GM12878 (cell line): ENCODE data around the gene MARF1. TPM values are rescaled to one million over a fixed set of nuclear protein-coding genes. Genes with fewer than 3 reads are reported as not detected.
A peak's percentile ranks its signal among the peaks of the same experiment; 100 is the strongest.
"Not testable (repeated sequence)": the region's sequence is repeated elsewhere in the genome, so short reads cannot be mapped to it uniquely, and the experiment has no call there.

ENCODE experiments used
- ATAC-seq: fragments of 200-7000 bp; cut with Tn5 transposase; 3 replicates; pipeline ENCODE4 v1.9.1; 2020; ENCODE audit warnings: mild to moderate bottlenecking, moderate library complexity
- BruUV-seq: library from RNA; stranded (reverse); fragments of 400-500 nt; replicated peaks from 2 replicates; lab custom pipeline; 2021; lab: Mats Ljungman, UMichigan
- CTCF ChIA-PET: fragments of 300-600 bp; sonication (Branson Sonifier 250); formaldehyde crosslinking; extraction: SDS; loops from one replicate; lab custom pipeline; 2021; ENCODE audit warnings: inconsistent platforms; lab: Yijun Ruan, JAX
- POLR2A ChIA-PET: fragments of 350-600 bp; formaldehyde crosslinking; extraction: SDS; loops from one replicate; lab custom pipeline; 2021; ENCODE audit warnings: inconsistent platforms; lab: Charles Lee
- RAD21 ChIA-PET: fragments of 300-600 bp; sonication (Branson Sonifier 250); formaldehyde crosslinking; loops from one replicate; lab custom pipeline; 2023; ENCODE audit warnings: antibody characterized with exemption; ENCODE audit not compliant: unreplicated experiment; lab: Charles Lee
- SMC1A ChIA-PET: fragments of 300-600 bp; sonication (Branson Sonifier 250); formaldehyde crosslinking; loops from one replicate; lab custom pipeline; 2023; ENCODE audit not compliant: unreplicated experiment, uncharacterized antibody; lab: Charles Lee
- DNase-seq: peaks from one replicate; pipeline ENCODE4 v3.0.0-alpha.2; 2011; ENCODE audit warnings: low read depth, low spot score
- FAIRE-seq: peaks from 3 replicates; lab custom pipeline; 2011; peaks lifted over from hg19 to GRCh38; lab: Jason Lieb, UNC
- H2AFZ ChIP-seq: 2 replicates; pipeline ENCODE4 v1.6.0; 2011; ENCODE audit warnings: low read depth, low read length, control low read depth; ENCODE audit not compliant: control insufficient read depth
- H3K27ac ChIP-seq: 2 replicates; pipeline ENCODE4 v1.5.1; 2011; ENCODE audit warnings: control low read depth; ENCODE audit not compliant: control insufficient read depth, insufficient read depth
- H3K27me3 ChIP-seq, 2 experiments: replicated peaks in 1 of 2; 2 replicates each; pipeline versions ENCODE4 v1.6.0 to v1.6.1; 2011; ENCODE audit warnings: low read length in 1 of 2; ENCODE audit not compliant: control insufficient read depth in 2 of 2, insufficient read depth in 2 of 2
- H3K36me3 ChIP-seq, 2 experiments: 2 replicates each; pipeline ENCODE4 v1.5.1; 2011; ENCODE audit warnings: low read length in 1 of 2; ENCODE audit not compliant: control insufficient read depth in 2 of 2, insufficient read depth in 2 of 2
- H3K4me1 ChIP-seq: 2 replicates; pipeline ENCODE4 v1.6.1; 2011; ENCODE audit warnings: mild to moderate bottlenecking, low read length, moderate library complexity, mixed read lengths; ENCODE audit not compliant: control insufficient read depth, insufficient read depth
- H3K4me2 ChIP-seq: 2 replicates; pipeline ENCODE4 v1.6.0; 2011; ENCODE audit warnings: control low read depth; ENCODE audit not compliant: control insufficient read depth, insufficient read depth
- H3K4me3 ChIP-seq: fragments of 200-600 bp; sonication (generic); 2 replicates; pipeline ENCODE4 v1.5.1; 2016
- H3K79me2 ChIP-seq: 2 replicates; pipeline ENCODE4 v1.6.0; 2011; ENCODE audit warnings: low read length; ENCODE audit not compliant: control insufficient read depth, insufficient read depth
- H3K9ac ChIP-seq: 2 replicates; pipeline ENCODE4 v1.8.0; 2011; ENCODE audit warnings: low read length, control low read depth, mixed read lengths; ENCODE audit not compliant: control insufficient read depth, insufficient read depth
- H3K9me3 ChIP-seq: replicated peaks from 3 replicates; pipeline ENCODE4 v1.5.1; 2011; ENCODE audit warnings: mild to moderate bottlenecking, low read length; ENCODE audit not compliant: control insufficient read depth, insufficient read depth
- H4K20me1 ChIP-seq: 2 replicates; pipeline ENCODE4 v1.6.0; 2011; ENCODE audit not compliant: control insufficient read depth, insufficient read depth
- ESRRA ChIP-seq: IDR thresholded peaks from 2 replicates; pipeline ENCODE4 v1.6.1; 2012; ENCODE audit warnings: mild to moderate bottlenecking, low read length, improper control_type of control experiment
- FOXK2 ChIP-seq: fragments of 450-650 bp; IDR thresholded peaks from 2 replicates; pipeline ENCODE4 v1.6.1; 2017; ENCODE audit warnings: mild to moderate bottlenecking, moderate library complexity
- NFXL1 ChIP-seq: fragments of 450-650 bp; IDR thresholded peaks from 2 replicates; pipeline ENCODE4 v1.6.1; 2017; ENCODE audit warnings: antibody characterized with exemption, mild to moderate bottlenecking, borderline replicate concordance
- NR2F1 ChIP-seq: fragments of 450-650 bp; conservative IDR thresholded peaks from 2 replicates; pipeline ENCODE4 v1.6.1; 2017; ENCODE audit warnings: mild to moderate bottlenecking
- NRF1 ChIP-seq: conservative IDR thresholded peaks from 2 replicates; pipeline ENCODE4 v1.6.1; 2011; ENCODE audit warnings: mild to moderate bottlenecking, low read depth, low read length, improper control_type of control experiment
- POLR2A ChIP-seq: IDR thresholded peaks from 2 replicates; pipeline ENCODE4 v1.6.1; 2011; ENCODE audit warnings: low read depth, mild to moderate bottlenecking, low read length
- RCOR1 ChIP-seq: conservative IDR thresholded peaks from 2 replicates; pipeline ENCODE4 v1.6.1; 2012; ENCODE audit warnings: low read depth, low read length, improper control_type of control experiment
- SIN3A ChIP-seq: IDR thresholded peaks from 2 replicates; pipeline ENCODE4 v1.6.1; 2012; ENCODE audit warnings: low read depth, low read length, improper control_type of control experiment
- SUZ12 ChIP-seq: fragments of 200-600 bp; sonication (generic); IDR thresholded peaks from one replicate; pipeline ENCODE4 v1.6.1; 2018; ENCODE audit warnings: antibody characterized with exemption, mild to moderate bottlenecking; ENCODE audit not compliant: unreplicated experiment
- ZNF384 ChIP-seq: IDR thresholded peaks from 2 replicates; pipeline ENCODE4 v1.6.1; 2012; ENCODE audit warnings: low read depth, mild to moderate bottlenecking, low read length, improper control_type of control experiment, borderline replicate concordance
- WGBS: methylation state at CpG from one replicate; pipeline ENCODE4 v1.1.6; 2016; ENCODE audit warnings: low lambda C conversion rate; ENCODE audit not compliant: insufficient replicate concordance, insufficient coverage; ENCODE audit errors: missing lambda C conversion rate; 5-methylcytosine and 5-hydroxymethylcytosine counted together
- in situ Hi-C: fragments of 300-500 bp; cut with MboI; formaldehyde crosslinking; loops from 9 replicates; pipeline ENCODE4 v1.14.3; 2018; ENCODE audit warnings: mixed read lengths
- intact Hi-C: fragments of 100-400 bp; cut with micrococcal nuclease; formaldehyde crosslinking; loops from one replicate; pipeline ENCODE4 v1.14.2; 2022; ENCODE audit not compliant: unreplicated experiment
- polyA plus RNA-seq, 11 experiments: library from polyadenylated mRNA; depleted of rRNA in 4 of 11; unstranded in 6 of 11; stranded (reverse) in 5 of 11; fragments of >200 nt; fragmentation: Nextera tagmentation in 4 of 11; fragmentation: Illumina TruSeq in 1 of 11; extraction: Ambion mirVana in 4 of 11; extraction: Trizol in 1 of 11; gene quantifications; 1 replicate in 1 of 11; 2 replicates in 10 of 11; pipeline versions ENCODE4 v1.2.1 to v1.2.3, GENCODE V29; 2011 to 2016; ENCODE audit warnings: inconsistent platforms in 2 of 11, missing spikeins in 2 of 11, low read depth in 1 of 11
- total RNA-seq, 4 experiments: library from RNA; depleted of rRNA in 3 of 4; stranded (reverse); fragments of >200 nt in 3 of 4; fragmentation: Illumina TruSeq in 1 of 4; extraction: Trizol in 1 of 4; gene quantifications; 2 replicates each; pipeline versions ENCODE4 v1.2.1 to v1.2.3, GENCODE V29; 2013 to 2021
- TF ChIP-seq, protein P1 (sequence below): fragments of 450-650 bp; IDR thresholded peaks from 2 replicates; pipeline ENCODE4 v1.6.1; 2016; ENCODE audit warnings: mild to moderate bottlenecking

MARF1 gene
- total and polyA plus RNA-seq, 10 of the 15 experiments (the other 5 are each of a cell fraction or from before 2014, with no cell fraction given): 4.5 to 40.1 (median 14.0) TPM

DNA sequence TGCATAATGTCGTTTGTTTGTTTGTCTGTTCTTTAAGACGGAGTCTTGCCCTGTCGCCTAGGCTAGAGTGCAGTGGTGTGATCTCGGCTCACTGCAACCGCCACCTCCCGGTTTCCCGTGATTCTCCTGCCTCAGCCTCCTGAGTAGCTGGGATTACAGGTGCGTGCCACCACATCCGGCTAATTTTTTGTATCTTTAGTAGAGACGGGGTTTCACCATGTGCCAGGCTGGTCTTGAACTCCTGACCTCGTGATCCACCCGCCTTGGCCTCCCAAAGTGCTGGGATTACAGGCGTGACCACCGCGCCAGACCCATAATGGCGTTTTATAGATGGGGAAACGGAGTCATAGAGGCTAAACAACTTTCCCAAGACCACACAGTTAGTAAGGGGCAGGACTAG is 6.4 kb upstream of the MARF1 start:
- peak overlapping the region; percentile 99 for H3K4me3 ChIP-seq
- CTCF ChIA-PET, SMC1A ChIA-PET, FAIRE-seq, H4K20me1 ChIP-seq, BruUV-seq, ATAC-seq, DNase-seq, H3K9me3 ChIP-seq, intact Hi-C loops, H3K27me3 ChIP-seq, RAD21 ChIA-PET: not testable (repeated sequence)
- TF ChIP-seq, protein P1, sequence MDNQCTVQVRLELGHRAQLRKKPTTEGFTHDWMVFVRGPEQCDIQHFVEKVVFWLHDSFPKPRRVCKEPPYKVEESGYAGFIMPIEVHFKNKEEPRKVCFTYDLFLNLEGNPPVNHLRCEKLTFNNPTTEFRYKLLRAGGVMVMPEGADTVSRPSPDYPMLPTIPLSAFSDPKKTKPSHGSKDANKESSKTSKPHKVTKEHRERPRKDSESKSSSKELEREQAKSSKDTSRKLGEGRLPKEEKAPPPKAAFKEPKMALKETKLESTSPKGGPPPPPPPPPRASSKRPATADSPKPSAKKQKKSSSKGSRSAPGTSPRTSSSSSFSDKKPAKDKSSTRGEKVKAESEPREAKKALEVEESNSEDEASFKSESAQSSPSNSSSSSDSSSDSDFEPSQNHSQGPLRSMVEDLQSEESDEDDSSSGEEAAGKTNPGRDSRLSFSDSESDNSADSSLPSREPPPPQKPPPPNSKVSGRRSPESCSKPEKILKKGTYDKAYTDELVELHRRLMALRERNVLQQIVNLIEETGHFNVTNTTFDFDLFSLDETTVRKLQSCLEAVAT: 0 out of 2 replicates have a peak, but pooled peaks have one; percentile 45
- H3K36me3 ChIP-seq: peaks cover 0 to 12% of the 10 kb centered on the region in 2 experiments; a peak in 2 of 4 replicates
- H2AFZ ChIP-seq: peak overlapping the region; percentile 77
- peaks cover 35% of the 10 kb centered on the region for H3K4me1 ChIP-seq
- peak overlapping the region; percentile 69 for H3K9ac ChIP-seq
- peaks cover 41% of the 10 kb centered on the region for H3K79me2 ChIP-seq
- in situ Hi-C loops: loop anchor here (25.0 kb wide), 1 partner anchor 1012 kb away; the partner anchor contains the start of genes BFAR and PARN
- H3K27ac ChIP-seq: peak overlapping the region; percentile 79
- 72% methylated on average over 17 of the region's 17 CpGs for WGBS
- peak overlapping the region; percentile 78 for H3K4me2 ChIP-seq
- POLR2A ChIA-PET: interaction anchor here (1.0 kb wide), 1 partner anchor 9 kb away, joined by 4 read pairs; no protein-coding TSS in a partner anchor

DNA sequence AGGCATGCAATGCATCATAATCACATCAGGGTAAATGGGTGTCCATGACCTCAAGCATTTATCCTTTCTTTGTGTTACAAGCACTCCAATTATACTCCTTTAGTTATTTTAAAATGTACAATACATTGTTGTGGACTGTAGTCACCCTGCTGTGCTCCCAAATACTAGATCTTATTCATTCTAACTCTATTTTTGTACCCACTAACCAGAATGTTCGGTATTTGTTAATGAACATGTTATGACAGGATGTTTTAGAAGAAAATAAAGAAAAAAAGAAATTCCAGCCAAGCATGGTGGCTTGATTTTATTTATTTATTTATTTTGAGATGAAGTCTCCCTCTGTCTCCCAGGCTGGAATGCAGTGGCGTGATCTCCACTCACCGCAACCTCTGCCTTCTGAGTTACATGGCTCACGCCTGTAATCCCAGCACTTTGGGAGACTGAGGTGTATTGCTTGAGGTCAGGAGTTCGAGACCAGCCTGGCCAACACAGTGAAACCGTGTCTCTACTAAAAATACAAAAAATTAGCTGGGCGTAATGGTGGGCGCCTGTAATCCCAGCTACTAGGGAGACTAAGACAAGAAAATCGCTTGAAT is 5.3 kb upstream of the MARF1 start:
- no peak overlapping the region for H3K9ac ChIP-seq
- H3K4me2 ChIP-seq: no peak overlapping the region
- H3K4me1 ChIP-seq: peaks cover 36% of the 10 kb centered on the region
- intact Hi-C loops (no loop called here), in situ Hi-C loops (loop anchor here (25.0 kb wide), 1 partner anchor 1011 kb away; the partner anchor contains the start of genes BFAR and PARN)
- ATAC-seq (no peak), DNase-seq (no peak), FAIRE-seq (no peak)
- RAD21 ChIA-PET: interaction anchor here (0.6 kb wide), 1 partner anchor 1751 kb away, joined by 3 read pairs; no protein-coding TSS in a partner anchor
- no peak overlapping the region for H3K4me3 ChIP-seq
- WGBS: 87% methylated on average over 9 of the region's 9 CpGs
- SMC1A ChIA-PET: no interaction called here
- CTCF ChIA-PET: interaction anchor here (1.0 kb wide), 1 partner anchor 24 kb away, joined by 3 read pairs; no protein-coding TSS in a partner anchor
- no peaks in the 10 kb centered on the region for H4K20me1 ChIP-seq
- H3K27me3 ChIP-seq: no peaks in the 10 kb centered on the region
- no peak overlapping the region for H3K27ac ChIP-seq
- no peak overlapping the region for H2AFZ ChIP-seq
- no TSS peak for BruUV-seq
- peaks cover 33% of the 10 kb centered on the region for H3K79me2 ChIP-seq
- TF ChIP-seq ESRRA (no peak), FOXK2 (no peak), NFXL1 (no peak), NR2F1 (no peak), SUZ12 (no peak), NRF1 (no peak), POLR2A (no peak), SIN3A (no peak), RCOR1 (no peak), ZNF384 (no peak)
- H3K9me3 ChIP-seq: no peaks in the 10 kb centered on the region
- peaks cover 0 to 12% of the 10 kb centered on the region in 2 experiments; a peak in 2 of 4 replicates for H3K36me3 ChIP-seq
- POLR2A ChIA-PET: no interaction called here
